OCI-LY1 (cell line): ENCODE measurements around the gene RAB18.

ENCODE experiments used
- H2AFZ ChIP-seq: fragments of 200-600 bp; sonication (generic), shearing (Covaris generic); 2 replicates; pipeline ENCODE4 v1.6.0; 2014; ENCODE audit warnings: antibody characterized with exemption, mild to moderate bottlenecking, low read length
- H3F3A ChIP-seq: fragments of 200-600 bp; sonication (generic), shearing (Covaris generic); 2 replicates; pipeline ENCODE4 v1.6.0; 2014; ENCODE audit warnings: mild to moderate bottlenecking, antibody characterized with exemption, low read length, moderate library complexity; ENCODE audit not compliant: insufficient read depth
- H3K27ac ChIP-seq: fragments of 200-600 bp; sonication (generic); 2 replicates; pipeline ENCODE4 v1.5.1; 2014; ENCODE audit warnings: low read length, mixed run types, mild to moderate bottlenecking, low read depth; ENCODE audit not compliant: poor library complexity, severe bottlenecking
- H3K27me3 ChIP-seq: fragments of 200-600 bp; sonication (generic); 2 replicates; pipeline ENCODE4 v1.6.0; 2014; ENCODE audit warnings: antibody characterized with exemption, mild to moderate bottlenecking, low read length, moderate library complexity; ENCODE audit not compliant: insufficient read depth
- H3K36me3 ChIP-seq: fragments of 200-600 bp; sonication (generic); 2 replicates; pipeline ENCODE4 v1.6.1; 2014; ENCODE audit warnings: mild to moderate bottlenecking, antibody characterized with exemption, low read length, moderate library complexity, mixed read lengths; ENCODE audit not compliant: insufficient read depth
- H3K4me1 ChIP-seq: fragments of 200-600 bp; sonication (generic); 2 replicates; pipeline ENCODE4 v1.5.1; 2014; ENCODE audit warnings: mild to moderate bottlenecking, low read length, moderate library complexity; ENCODE audit not compliant: insufficient read depth, severe bottlenecking
- H3K4me2 ChIP-seq: fragments of 200-600 bp; sonication (generic), shearing (Covaris generic); 2 replicates; pipeline ENCODE4 v1.6.1; 2014; ENCODE audit warnings: low read length
- H3K4me3 ChIP-seq: fragments of 200-600 bp; sonication (generic); 2 replicates; pipeline ENCODE4 v1.5.1; 2014; ENCODE audit warnings: low read length, low read depth, mild to moderate bottlenecking, mixed read lengths; ENCODE audit not compliant: poor library complexity, severe bottlenecking
- H3K79me2 ChIP-seq: fragments of 200-600 bp; shearing (Covaris generic); 2 replicates; pipeline ENCODE4 v1.6.1; 2016; ENCODE audit warnings: mixed run types, low read length, mixed read lengths; ENCODE audit not compliant: insufficient read depth
- H3K9ac ChIP-seq: fragments of 200-600 bp; sonication (generic), shearing (Covaris generic); 2 replicates; pipeline ENCODE4 v1.6.1; 2014; ENCODE audit warnings: mild to moderate bottlenecking, low read length, mixed read lengths
- H3K9me2 ChIP-seq: fragments of 200-600 bp; sonication (generic), shearing (Covaris generic); 2 replicates; pipeline ENCODE4 v1.6.1; 2014; ENCODE audit warnings: low read depth, mild to moderate bottlenecking, low read length, mixed read lengths
- H3K9me3 ChIP-seq: fragments of 200-600 bp; shearing (Covaris generic); 2 replicates; pipeline ENCODE4 v1.6.1; 2014; ENCODE audit warnings: low read length, mixed read lengths
- H4K20me1 ChIP-seq: fragments of 200-600 bp; sonication (generic), shearing (Covaris generic); 2 replicates; pipeline ENCODE4 v1.6.0; 2016; ENCODE audit warnings: mild to moderate bottlenecking, low read length; ENCODE audit not compliant: insufficient read depth
- CTCF ChIP-seq: fragments of 200-600 bp; sonication (generic), shearing (Covaris generic); IDR thresholded peaks from 2 replicates; pipeline ENCODE4 v1.5.1; 2017; ENCODE audit warnings: mild to moderate bottlenecking, antibody characterized with exemption, low read length, moderate library complexity, mixed read lengths
- EZH2 ChIP-seq: fragments of 200-600 bp; sonication (generic), shearing (Covaris generic); IDR thresholded peaks from 2 replicates; pipeline ENCODE4 v1.8.0; 2017; ENCODE audit warnings: borderline replicate concordance, mixed run types, mild to moderate bottlenecking, antibody characterized with exemption, low read length, moderate library complexity, mixed read lengths

RAB18 gene

GRCh38 chr10:27530477-27530876 is 26.4 kb downstream of the RAB18 start:
- H3K27ac ChIP-seq: no peak overlapping the region
- H3K4me1 ChIP-seq: no peaks in the 10 kb centered on the region
- H3K4me2 ChIP-seq: no peak overlapping the region
- H2AFZ ChIP-seq: no peak overlapping the region
- peaks cover 24% of the 10 kb centered on the region for H3K36me3 ChIP-seq
- no peak for TF ChIP-seq CTCF
- no peak for TF ChIP-seq EZH2
- H3K9me2 ChIP-seq: no peaks in the 10 kb centered on the region
- no peak overlapping the region for H3K9ac ChIP-seq
- H4K20me1 ChIP-seq: no peaks in the 10 kb centered on the region
- H3K4me3 ChIP-seq: no peak overlapping the region
- H3F3A ChIP-seq: no peaks in the 10 kb centered on the region
- no peaks in the 10 kb centered on the region for H3K9me3 ChIP-seq
- H3K79me2 ChIP-seq: peaks cover 6% of the 10 kb centered on the region; the same call in 1 of the 2 replicates
- no peaks in the 10 kb centered on the region for H3K27me3 ChIP-seq

- no peak overlapping the region for H2AFZ ChIP-seq
- H3K9me3 ChIP-seq: no peaks in the 10 kb centered on the region
- H3K9me2 ChIP-seq: no peaks in the 10 kb centered on the region
- TF ChIP-seq EZH2 (no peak), CTCF (no peak)
- H3K27ac ChIP-seq: no peak overlapping the region
- peaks cover 29% of the 10 kb centered on the region for H3K36me3 ChIP-seq
- H3K79me2 ChIP-seq: no peaks in the 10 kb centered on the region
- H4K20me1 ChIP-seq: no peaks in the 10 kb centered on the region
- no peaks in the 10 kb centered on the region for H3K27me3 ChIP-seq
- H3K4me2 ChIP-seq: no peak overlapping the region
- no peaks in the 10 kb centered on the region for H3F3A ChIP-seq
- no peaks in the 10 kb centered on the region for H3K4me1 ChIP-seq
- no peak overlapping the region for H3K9ac ChIP-seq
- no peak overlapping the region for H3K4me3 ChIP-seq
Observed at GRCh38 chr10:27531336-27531847, 27.3 kb downstream of the RAB18 start.

DNA sequence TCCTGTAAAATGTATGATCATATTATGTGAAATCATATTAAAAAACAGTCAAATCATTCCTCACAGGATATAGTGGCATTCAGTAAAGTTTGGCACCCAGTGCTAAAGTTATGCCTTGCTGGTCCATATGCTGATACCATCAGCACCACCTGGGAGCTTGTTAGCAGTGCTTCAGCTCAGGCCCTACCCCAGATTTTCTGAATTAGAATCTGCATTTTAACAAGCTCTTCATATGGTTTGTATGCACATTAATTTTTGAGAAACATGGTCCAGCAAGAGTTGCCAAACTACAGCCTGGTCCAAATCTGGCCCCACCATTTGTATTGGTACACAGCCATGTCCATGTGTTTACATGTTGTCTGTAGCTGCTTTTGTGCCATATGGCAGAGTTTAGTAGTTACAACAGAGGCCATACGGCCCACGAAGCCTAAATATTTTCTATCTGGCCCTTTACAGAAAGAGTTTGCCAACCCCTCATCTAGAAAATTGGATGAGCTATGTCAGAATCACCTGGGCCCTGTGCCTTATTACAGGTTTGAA is 30.1 kb downstream of the RAB18 start:
- Histone ChIP-seq H3F3A (no peaks in the 10 kb centered on the region), H3K4me3 (no peak overlapping the region), H3K36me3 (peaks cover 53% of the 10 kb centered on the region), H4K20me1 (no peaks in the 10 kb centered on the region), H3K4me2 (no peak overlapping the region), H3K9me3 (no peaks in the 10 kb centered on the region), H3K9ac (no peak overlapping the region), H3K9me2 (no peaks in the 10 kb centered on the region), H3K27ac (no peak overlapping the region), H3K79me2 (no peaks in the 10 kb centered on the region), H3K27me3 (no peaks in the 10 kb centered on the region), H3K4me1 (no peaks in the 10 kb centered on the region), H2AFZ (no peak overlapping the region)
- TF ChIP-seq EZH2 (no peak), CTCF (no peak)
